Measurements from ENCODE around the gene UBA52.

- TF ChIP-seq, protein P1, sequence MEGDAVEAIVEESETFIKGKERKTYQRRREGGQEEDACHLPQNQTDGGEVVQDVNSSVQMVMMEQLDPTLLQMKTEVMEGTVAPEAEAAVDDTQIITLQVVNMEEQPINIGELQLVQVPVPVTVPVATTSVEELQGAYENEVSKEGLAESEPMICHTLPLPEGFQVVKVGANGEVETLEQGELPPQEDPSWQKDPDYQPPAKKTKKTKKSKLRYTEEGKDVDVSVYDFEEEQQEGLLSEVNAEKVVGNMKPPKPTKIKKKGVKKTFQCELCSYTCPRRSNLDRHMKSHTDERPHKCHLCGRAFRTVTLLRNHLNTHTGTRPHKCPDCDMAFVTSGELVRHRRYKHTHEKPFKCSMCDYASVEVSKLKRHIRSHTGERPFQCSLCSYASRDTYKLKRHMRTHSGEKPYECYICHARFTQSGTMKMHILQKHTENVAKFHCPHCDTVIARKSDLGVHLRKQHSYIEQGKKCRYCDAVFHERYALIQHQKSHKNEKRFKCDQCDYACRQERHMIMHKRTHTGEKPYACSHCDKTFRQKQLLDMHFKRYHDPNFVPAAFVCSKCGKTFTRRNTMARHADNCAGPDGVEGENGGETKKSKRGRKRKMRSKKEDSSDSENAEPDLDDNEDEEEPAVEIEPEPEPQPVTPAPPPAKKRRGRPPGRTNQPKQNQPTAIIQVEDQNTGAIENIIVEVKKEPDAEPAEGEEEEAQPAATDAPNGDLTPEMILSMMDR (conservative IDR thresholded peaks at IDR 0.05 in 1 of 2, IDR thresholded peaks at IDR 0.05 in 1 of 2; ENCODE audit: extremely low read depth in 1 of 2, insufficient read depth in 1 of 2, low read depth in 1 of 2, low read length in 2 of 2), result no peak
- no peak for TF ChIP-seq EZH2 (IDR thresholded peaks at IDR 0.05; ENCODE audit: borderline replicate concordance, low read length)
Measured at GRCh38 chr19:18601875-18602274, 30.2 kb downstream of the UBA52 start.
